GM19455 (cell line): ENCODE measurements around the gene CNDP1.

Source experiments
- ATAC-seq: cut with Tn5 transposase; IDR thresholded peaks from one replicate; pipeline ENCODE4 v1.9.1; 2021; ENCODE audit not compliant: unreplicated experiment

The CNDP1 gene

DNA sequence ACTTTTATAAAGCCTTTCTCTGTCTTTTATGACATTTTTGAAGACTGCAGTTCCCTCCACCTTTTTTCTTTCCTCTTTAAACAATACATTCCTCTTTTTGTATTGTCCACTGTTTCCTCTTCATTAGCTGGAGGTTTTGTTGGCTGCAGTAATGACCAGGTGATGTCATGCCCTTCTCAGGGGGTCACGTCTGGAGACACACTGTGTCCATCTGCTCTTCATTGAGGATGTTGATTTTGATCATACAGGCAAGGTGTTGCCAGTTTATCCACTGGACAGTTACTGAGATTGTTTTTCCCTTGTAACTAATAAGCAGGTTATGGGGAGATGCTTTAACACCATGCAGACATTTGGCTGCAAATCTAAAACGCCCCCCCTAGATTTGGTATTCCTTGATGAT, 83.2 kb downstream of the CNDP1 start:
- no peak for ATAC-seq

GRCh38 chr18:74622072-74622471, 87.8 kb downstream of the CNDP1 start:
- no peak for ATAC-seq

GRCh38 chr18:74623047-74623816, 88.9 kb downstream of the CNDP1 start:
- no peak for ATAC-seq

- no peak for ATAC-seq
These were observed 90.2 kb downstream of the CNDP1 start for GRCh38 chr18:74624466-74624865.

DNA sequence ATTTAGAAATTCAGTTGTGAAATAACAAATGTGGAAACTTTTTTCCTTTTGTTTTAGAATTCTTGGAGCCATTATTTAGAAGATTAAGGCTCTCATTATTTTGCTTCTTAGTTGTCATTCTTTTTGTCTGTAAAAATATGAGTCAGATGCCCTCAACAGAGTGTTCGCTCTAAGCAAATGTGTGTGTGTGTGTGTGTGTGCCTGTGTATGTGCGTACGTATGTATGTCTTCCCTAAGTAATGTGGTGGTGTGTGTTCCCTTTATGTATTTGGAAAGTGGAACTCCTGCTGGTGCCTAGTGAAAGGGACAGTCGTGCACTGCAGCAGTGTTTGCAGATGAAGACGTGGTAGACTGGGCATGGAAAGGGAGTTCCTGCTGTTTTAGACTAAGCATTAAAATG, 90.9 kb downstream of the CNDP1 start:
- ATAC-seq, result no peak

DNA sequence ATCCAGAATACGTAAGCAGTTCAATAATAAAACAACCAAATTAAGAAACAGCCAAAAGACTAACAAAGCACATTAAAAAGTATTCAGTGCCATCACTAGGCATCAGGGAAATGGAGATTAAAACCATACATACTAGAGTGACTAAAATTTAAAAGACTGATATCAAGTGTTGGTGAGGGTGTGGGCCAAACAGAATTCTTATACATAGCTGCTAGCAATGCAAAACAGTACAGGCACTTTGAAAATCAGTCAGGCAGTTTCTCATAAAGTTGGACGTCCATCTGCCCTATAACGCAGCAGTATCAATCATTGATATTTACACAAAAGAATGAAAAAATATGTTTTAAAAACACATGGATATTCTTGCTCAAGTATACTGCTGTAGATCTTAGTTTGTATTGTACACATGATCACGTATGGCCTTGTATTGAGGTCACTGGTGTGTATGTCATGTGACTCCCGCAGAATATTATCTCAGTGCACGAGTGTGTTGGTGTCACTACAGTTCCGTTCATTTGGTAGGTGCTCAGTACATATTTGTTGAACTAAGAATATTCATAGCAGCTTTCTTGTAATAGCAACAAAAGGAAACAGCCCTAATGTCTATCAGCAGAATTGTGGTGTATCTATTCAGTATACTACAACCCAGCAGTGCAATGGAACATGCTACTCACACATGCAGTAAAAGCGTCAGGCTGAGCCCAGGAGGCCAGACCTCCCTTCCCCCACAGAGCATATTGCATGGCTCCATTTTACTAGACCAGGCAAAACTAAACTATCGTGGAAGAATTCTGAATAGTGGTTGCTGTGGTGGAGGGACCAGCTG, 92.0 kb downstream of the CNDP1 start:
- ATAC-seq, result no peak

DNA sequence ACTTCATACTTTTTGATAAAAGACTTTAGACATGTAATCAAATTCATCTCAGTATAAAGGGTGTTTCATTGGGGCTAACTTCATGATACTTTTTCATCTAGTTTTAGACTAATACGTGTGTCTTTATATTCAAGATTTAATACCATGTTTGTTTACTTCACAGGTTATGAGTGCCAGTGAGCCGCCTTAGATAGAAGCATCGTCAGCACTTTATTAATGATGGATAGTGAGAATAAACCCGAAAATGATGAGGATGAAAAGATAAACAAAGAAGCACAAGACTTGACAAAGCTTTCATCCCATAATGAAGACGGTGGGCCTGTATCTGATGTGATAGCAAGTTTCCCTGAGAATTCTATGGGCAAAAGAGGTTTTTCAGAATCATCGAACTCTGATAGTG, 96.5 kb downstream of the CNDP1 start:
- ATAC-seq, result no peak

GRCh38 chr18:74631212-74631611, 96.9 kb downstream of the CNDP1 start:
- ATAC-seq, result no peak

GRCh38 chr18:74631623-74632350, 97.5 kb downstream of the CNDP1 start:
- no peak for ATAC-seq

DNA sequence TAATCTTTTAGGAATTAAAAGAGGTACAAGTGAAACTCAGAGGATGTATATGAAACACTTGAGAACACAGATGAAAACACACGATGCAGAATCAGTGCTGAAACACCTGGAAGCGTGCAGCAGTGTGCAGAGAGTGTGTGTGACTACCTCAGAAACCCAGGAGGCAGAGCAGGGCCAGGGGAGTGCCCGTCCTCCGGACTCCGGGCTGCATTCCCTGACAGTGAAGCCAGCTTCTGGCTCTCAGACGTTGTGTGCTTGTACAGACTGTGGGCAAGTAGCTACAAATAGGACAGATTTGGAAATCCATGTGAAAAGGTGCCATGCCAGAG, 98.0 kb downstream of the CNDP1 start:
- no peak for ATAC-seq

DNA sequence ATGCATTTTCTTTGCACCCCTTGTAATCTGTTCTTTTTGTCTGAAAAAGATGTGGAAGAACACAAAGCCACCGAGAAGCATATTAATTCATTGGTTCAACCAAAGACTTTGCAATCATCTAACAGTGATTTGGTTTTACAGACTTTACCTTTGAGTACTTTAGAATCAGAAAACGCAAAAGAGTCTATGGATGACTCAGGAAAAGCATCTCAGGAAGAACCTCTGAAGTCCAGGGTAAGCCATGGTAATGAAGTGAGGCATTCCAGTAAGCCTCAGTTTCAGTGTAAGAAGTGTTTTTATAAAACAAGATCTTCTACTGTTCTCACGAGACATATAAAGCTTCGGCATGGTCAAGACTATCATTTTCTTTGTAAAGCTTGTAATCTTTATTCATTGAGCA, 98.6 kb downstream of the CNDP1 start:
- no peak for ATAC-seq

DNA sequence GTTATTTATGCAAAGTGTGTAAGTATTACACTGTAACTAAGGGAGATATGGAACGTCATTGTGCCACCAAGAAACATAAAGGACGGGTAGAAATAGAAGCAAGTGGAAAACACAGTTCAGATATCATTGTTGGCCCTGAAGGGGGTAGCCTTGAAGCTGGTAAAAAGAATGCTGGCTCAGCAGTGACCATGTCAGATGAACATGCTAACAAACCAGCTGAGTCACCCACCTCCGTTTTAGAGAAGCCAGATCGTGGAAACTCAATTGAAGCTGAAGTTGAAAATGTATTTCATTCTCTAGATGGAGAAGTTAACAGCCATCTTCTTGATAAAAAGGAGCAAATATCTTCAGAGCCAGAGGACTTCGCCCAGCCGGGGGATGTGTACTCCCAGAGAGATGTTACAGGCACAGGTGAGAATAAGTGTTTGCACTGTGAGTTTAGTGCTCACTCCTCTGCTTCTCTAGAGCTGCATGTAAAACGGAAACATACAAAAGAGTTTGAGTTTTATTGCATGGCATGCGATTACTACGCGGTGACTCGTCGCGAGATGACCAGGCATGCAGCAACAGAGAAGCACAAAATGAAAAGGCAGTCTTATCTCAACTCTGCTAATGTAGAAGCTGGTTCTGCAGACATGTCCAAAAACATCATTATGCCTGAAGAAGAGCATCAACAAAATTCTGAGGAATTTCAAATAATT, 99.5 kb downstream of the CNDP1 start:
- no peak for ATAC-seq

GRCh38 chr18:74635224-74635975, 101.1 kb downstream of the CNDP1 start:
- no peak for ATAC-seq
